ENCODE results near the gene ALK.

DNA sequence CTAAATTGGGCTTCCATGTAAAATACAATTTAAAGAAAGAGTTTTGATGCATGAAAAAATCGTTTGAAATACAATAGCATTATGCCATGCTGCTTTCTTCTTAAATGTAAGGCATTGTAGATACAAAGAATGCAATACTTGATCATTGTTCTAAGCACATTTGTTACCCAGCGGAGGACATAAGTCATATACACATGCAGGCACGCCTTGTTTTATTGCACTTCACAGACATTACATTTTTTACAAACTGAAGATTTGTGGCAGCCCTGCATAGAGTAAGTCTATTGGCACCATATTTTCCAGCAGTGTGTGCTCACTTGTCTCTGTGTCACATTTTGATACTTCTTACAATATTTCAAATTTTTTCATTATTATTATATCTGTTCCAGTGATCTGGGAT is 461.2 kb downstream of the ALK start:
- no peak for TF ChIP-seq POLR2AphosphoS5 (IDR thresholded peaks at IDR 0.05)
- TF ChIP-seq, protein P1, sequence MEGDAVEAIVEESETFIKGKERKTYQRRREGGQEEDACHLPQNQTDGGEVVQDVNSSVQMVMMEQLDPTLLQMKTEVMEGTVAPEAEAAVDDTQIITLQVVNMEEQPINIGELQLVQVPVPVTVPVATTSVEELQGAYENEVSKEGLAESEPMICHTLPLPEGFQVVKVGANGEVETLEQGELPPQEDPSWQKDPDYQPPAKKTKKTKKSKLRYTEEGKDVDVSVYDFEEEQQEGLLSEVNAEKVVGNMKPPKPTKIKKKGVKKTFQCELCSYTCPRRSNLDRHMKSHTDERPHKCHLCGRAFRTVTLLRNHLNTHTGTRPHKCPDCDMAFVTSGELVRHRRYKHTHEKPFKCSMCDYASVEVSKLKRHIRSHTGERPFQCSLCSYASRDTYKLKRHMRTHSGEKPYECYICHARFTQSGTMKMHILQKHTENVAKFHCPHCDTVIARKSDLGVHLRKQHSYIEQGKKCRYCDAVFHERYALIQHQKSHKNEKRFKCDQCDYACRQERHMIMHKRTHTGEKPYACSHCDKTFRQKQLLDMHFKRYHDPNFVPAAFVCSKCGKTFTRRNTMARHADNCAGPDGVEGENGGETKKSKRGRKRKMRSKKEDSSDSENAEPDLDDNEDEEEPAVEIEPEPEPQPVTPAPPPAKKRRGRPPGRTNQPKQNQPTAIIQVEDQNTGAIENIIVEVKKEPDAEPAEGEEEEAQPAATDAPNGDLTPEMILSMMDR (IDR thresholded peaks at IDR 0.05) = no peak
- TF ChIP-seq POLR2A (IDR thresholded peaks at IDR 0.05) = no peak
- TF ChIP-seq EP300 (IDR thresholded peaks at IDR 0.05) = no peak
